Tibial nerve (tissue), 3 donors: ENCODE data around the gene TAF1.

ENCODE experiments used
- CTCF ChIP-seq, 5 experiments: fragments of 200-600 bp in 3 of 5; fragments of 450-650 bp in 2 of 5; sonication (generic) in 3 of 5; IDR thresholded peaks; one replicate each; pipeline ENCODE4 v1.5.1; 2016 to 2019; ENCODE audit warnings: antibody characterized with exemption in 5 of 5, mild to moderate bottlenecking in 3 of 5, moderate library complexity in 2 of 5
- POLR2A ChIP-seq, 2 donors: fragments of 450-650 bp; IDR thresholded peaks; one replicate each; pipeline ENCODE4 v1.6.1; 2017; ENCODE audit warnings: antibody characterized with exemption in 2 of 2, mild to moderate bottlenecking in 2 of 2, moderate library complexity in 2 of 2

GRCh38 chrX:71365875-71366673 is at the start of gene TAF1:
- TF ChIP-seq CTCF (IDR thresholded peaks at IDR 0.05), result peak in 1 of 5 experiments; percentile 10
- peak in 1 of 2 donors; percentile 51 for TF ChIP-seq POLR2A (IDR thresholded peaks at IDR 0.05)
